ENCODE data around the gene MBTPS1.

The MBTPS1 gene

GRCh38 chr16:84071121-84071520 is 45.6 kb downstream of the MBTPS1 start:
- no peak for DNase-seq

GRCh38 chr16:84069540-84069939 is 47.2 kb downstream of the MBTPS1 start:
- DNase-seq, result no peak

- no peak for DNase-seq
These were observed 47.8 kb downstream of the MBTPS1 start for GRCh38 chr16:84068783-84069462.

GRCh38 chr16:84068041-84068440 is 48.7 kb downstream of the MBTPS1 start:
- no peak for DNase-seq

GRCh38 chr16:84067640-84068039 is 49.1 kb downstream of the MBTPS1 start:
- DNase-seq, result no peak

- DNase-seq, result peak; percentile 56
These were observed 51.1 kb downstream of the MBTPS1 start for GRCh38 chr16:84065536-84066132.

GRCh38 chr16:84063980-84064379 is 52.8 kb downstream of the MBTPS1 start:
- DNase-seq, result no peak

GRCh38 chr16:84062734-84063640 is 53.8 kb downstream of the MBTPS1 start:
- DNase-seq, result peak; percentile 85

- no peak for DNase-seq
These were observed 55.4 kb downstream of the MBTPS1 start for GRCh38 chr16:84061236-84061819.

- DNase-seq, result no peak
These were observed 56.5 kb downstream of the MBTPS1 start for GRCh38 chr16:84059946-84060901.

GRCh38 chr16:84059111-84059510 is 57.6 kb downstream of the MBTPS1 start:
- no peak for DNase-seq

GRCh38 chr16:84058664-84059063 is 58.1 kb downstream of the MBTPS1 start:
- DNase-seq, result no peak

- no peak for DNase-seq
These were observed 58.5 kb downstream of the MBTPS1 start for GRCh38 chr16:84058211-84058610.

- DNase-seq, result no peak
These were observed 59.8 kb downstream of the MBTPS1 start for GRCh38 chr16:84056933-84057332.

GRCh38 chr16:84055801-84056634 is 60.7 kb downstream of the MBTPS1 start:
- no peak for DNase-seq

GRCh38 chr16:84055366-84055765 is 61.4 kb downstream of the MBTPS1 start:
- DNase-seq, result no peak

- DNase-seq, result no peak
These were observed 61.8 kb downstream of the MBTPS1 start for GRCh38 chr16:84054916-84055315.

GRCh38 chr16:84054271-84054670 is 62.5 kb downstream of the MBTPS1 start:
- DNase-seq, result no peak

GRCh38 chr16:84053237-84053636 is 63.5 kb downstream of the MBTPS1 start:
- no peak for DNase-seq

GRCh38 chr16:84052071-84052622 is 64.6 kb downstream of the MBTPS1 start:
- DNase-seq, result no peak

GRCh38 chr16:84050316-84050715 is 66.4 kb downstream of the MBTPS1 start:
- DNase-seq, result no peak

Measured in stimulated activated CD8-positive, alpha-beta memory T cell treated with anti-CD3 and anti-CD28 coated beads, Interleukin-4, amount 100 ng/mL, for 48 hours (primary cell).